Measurements from ENCODE around the gene UBE2C.
"Not testable (repeated sequence)": the region's sequence is repeated elsewhere in the genome, so short reads cannot be mapped to it uniquely, and the experiment has no call there.

Gene UBE2C

DNA sequence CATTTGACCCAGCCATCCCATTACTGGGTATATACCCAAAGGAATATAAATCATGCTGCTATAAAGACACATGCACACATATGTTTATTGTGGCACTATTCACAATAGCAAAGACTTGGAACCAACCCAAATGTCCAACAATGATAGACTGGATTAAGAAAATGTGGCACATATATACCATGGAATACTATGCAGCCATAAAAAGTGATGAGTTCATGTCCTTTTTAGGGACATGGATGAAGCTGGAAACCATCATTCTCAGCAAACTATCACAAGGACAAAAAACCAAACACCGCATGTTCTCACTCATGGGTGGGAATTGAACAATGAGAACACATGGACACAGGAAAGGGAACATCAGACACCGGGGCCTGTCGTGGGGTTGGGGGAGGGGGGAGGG is 14.5 kb upstream of the UBE2C start:
- not testable (repeated sequence) for DNase-seq

DNA sequence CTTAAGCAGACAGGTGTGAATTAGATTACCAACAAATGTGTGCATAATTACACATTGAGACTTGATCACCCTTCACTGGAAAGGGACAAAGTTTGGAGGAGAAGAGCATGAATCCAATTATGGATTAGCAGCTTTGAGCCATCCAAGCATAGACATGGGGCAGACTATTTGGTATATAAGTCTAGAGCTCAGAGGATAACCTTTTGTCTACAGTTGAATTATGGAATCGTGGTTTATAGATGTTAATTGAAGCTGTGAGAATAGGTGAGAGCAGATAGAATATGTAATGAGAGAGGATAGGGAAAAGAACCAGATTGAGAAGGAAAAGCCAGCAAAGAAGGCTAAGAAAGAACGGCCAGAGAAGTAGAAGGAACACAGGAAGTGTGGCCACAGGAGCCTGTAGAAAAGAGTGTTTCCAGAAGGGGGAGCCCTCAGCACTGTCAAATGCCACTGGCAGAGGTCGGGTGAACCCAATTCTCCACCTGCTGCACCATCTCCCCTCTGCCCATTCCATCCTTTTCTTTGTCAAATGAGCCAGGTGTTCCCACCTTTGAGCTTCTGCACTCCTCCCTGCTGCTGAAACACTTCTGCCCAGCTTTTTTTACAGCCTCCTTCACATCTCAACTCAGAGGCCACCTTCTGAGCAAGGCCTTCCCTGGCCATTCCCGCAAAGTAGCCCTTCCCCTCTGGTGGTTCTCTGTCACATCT is 13.4 kb upstream of the UBE2C start:
- peak in 4 of 14 donors; percentile 4 to 34 (median 8) for DNase-seq

DNA sequence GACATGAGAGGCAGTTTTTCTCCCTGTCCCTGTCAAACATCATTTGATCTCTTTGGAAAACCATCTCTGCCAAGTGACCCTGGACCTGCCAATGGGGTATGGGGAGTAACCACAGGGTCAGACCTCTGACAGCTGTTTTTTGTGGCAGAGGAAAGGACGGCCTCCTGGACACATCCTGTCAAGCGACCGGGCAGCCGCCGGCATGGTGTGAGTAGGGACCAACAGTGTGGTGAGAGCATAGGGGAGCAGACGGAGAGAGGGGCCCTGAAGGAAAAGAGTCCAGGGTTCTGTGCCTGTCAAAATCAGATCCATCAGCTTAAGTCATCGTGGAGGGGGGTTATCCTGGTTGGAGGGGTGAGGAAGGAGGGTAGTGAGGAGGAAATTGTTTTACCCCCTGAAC is 10.6 kb upstream of the UBE2C start:
- no peak for DNase-seq

DNA sequence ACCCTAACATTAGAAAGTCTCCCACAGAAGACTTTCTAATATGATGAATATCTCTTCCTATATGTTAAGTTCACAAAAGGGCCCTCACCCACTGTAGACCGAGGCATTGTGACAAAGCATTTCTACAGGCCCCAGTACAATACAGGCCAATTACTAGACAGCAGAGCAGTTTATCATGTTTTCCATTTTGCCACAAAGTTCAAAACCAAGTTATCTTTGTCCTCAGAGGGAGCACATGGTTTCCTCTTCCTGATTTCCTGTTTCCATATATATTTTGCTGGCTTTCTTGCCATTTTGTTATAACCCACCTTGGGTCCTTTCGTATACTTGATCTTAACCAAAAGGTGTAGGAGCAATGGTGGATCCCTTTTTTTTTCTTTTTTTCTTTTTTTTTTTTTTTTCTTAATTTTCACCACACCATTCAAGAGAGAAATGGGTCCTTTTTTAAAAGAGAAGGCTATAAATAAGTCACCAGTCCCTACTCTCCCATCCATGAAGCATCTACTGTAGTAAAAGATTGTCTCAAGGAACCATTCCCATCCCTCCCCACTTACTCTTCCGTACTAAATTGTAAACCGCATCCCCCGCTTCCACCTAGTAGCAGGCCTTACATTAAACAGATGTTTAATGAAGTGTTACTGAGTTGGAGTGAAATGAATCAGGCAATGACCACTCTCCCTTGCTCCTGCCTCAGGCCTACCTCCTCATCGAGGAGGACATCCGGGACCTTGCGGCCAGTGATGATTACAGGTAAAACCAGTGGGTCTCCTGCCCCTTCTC is 2.1 kb upstream of the UBE2C start:
- no peak for DNase-seq

DNA sequence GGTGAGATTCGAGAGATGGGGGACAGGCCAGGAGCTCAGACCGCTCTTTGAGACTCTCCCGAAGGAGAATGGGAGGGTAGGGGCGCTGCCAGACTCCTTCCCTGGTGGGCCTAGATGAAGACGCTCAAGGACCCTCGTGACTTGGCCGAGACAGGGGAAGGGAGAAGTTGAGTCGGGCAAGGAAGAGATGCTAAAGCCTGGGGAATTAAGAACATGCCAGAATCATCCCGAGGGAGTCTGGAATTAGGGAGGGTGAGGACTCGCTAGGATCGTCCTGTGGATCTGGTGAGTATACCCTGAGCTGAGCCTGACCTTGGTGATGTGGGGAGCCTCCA is 529 bp downstream of the UBE2C start:
- DNase-seq, result no peak

DNA sequence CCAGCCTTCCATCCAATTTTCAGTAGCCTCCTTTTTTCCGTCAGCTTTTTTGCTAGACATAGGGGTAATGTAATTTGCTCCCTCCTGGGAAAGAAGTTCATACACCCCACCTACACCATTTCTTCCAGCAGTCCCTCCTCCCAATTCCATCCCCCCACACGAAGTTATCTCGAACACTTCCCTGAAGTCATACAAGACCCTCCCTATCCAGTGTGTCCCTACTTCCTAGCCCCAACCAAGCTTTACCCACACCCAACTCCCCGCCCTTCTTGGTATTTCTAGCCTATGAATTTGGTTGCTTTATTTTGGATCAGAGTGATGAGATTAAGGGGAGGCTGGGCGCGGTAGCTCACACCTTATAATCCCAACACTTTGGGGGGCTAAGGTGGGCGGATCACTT is 1.0 kb downstream of the UBE2C start:
- DNase-seq, result no peak

DNA sequence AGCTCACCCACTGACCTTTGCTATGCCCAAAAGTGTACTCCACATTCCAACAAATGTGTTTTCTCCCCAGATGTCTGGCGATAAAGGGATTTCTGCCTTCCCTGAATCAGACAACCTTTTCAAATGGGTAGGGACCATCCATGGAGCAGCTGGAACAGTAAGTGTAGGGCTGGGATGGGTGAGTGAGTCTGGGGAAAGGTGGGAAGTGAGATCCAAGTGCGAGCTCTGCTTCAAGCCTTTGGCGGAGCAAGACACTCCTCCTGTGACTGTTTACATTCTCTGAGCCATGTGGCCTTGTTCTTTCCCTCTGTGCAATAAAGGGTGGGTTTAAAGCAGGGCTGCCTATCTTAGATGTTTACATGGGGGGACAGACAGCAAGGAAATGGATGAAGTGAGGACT is 1.9 kb downstream of the UBE2C start:
- DNase-seq, result no peak

DNA sequence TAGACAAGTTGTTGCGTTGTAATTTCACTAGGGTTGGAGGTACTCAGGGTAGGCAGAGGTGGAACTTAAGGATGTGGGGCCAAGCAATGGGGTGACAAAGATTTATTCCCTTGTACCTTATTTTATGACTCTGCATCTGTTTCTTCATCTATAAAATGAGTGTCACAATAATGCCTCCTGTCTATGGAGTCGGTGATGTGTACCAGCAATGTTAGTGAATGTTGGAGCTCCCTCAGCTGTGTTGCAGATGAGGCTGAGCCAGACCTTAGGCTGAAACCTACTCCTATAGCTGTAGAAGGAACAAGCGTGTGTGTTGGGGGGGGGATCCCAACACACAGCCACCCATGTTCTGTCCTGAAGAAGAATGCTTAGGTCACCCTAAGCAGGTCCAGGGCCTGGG is 4.5 kb downstream of the UBE2C start:
- no peak for DNase-seq

DNA sequence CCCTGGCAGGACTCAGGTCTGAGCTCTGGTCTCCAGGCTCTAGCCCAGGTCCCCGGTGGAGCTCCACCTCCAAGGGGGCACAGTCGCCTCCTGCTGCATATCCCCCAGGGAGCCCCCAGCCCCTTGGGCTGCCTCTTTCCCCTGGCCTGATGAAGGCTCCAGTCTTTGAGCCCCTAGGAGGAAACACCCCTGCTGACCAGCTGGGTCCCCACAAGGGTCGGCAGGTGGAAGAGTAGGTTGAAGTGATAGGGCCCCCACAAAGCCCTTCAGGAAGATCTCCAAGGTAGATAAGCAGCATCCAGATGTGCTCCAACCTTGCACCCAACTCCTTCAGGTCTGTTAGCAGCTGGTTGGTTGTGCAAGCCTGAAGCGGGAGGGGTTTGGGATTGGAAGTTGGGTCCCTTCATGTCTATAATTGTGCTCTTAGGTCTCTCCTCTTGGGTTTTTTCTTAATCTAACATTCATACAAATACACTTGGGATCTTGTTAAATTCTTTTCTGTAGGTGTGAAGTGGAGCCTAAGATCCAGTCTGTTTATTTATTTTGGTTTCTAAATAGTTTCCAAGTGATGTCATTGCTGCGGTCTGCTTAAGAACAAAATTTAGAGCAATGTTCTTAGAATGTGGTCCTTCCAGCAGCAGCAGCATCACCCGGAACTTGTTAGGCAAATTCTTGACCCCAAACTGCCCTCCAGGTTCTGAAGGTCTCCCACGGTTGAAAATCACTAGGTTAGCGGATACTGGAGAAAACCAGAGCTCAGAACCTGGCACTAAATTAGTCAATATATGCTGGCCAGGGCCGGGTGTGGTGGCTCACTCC is 5.1 kb downstream of the UBE2C start:
- no peak for DNase-seq

DNA sequence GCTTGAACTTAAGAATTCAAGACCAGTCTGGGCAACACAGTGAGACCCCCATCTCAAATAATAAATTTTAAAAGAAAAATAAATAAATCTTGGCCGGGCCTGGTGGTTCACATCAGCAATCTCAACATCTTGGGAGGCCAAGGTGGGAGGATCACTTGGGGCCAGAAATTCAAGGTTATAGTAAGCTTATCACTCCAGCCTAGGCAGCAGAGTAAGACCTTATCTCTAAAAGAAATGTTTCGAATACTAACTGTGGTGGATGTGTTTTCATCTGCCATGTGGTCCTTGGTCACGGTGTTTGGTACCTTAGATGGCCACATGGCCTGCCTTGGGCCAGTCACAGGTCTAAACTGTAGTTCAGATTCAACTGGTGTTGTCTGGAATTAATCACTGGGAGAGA is 5.8 kb downstream of the UBE2C start:
- DNase-seq, result no peak

DNA sequence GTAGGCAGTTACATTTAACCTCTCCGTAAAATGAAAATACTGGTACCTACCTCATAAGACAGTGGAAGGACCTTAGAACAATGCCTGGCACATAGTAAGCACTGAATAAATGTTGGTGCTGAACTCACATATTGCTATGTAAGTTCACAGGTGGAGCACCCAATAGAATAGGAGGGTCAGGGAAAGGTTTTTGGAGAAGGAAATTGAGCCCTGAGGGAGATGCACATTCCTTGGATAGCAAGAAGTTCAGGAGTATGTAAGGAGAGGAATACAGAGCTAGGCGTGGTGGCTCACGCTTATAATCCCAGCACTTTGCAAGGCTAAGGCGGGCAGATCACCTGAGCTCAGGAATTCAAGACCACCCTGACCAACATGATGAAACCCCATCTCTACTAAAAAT is 7.0 kb downstream of the UBE2C start:
- DNase-seq, result no peak

DNA sequence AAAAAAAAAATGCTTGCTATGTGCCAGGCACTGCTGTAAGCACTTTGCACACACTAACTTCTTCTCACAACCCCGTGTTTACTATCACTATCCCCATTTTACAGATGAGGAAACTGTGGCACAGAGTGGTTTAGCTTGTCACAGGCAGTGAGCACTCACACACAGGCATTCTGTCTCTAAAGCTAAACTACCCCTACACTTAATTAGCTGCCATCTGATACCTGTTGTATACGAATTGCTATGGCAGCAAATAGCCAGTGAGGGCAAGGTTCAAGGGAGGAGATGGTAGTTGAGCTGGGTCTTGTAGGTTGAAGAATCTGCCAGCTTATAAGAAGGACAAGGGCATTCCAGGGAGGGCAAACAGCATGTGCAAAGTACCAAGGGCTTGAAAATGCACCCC is 9.5 kb downstream of the UBE2C start:
- no peak for DNase-seq

DNA sequence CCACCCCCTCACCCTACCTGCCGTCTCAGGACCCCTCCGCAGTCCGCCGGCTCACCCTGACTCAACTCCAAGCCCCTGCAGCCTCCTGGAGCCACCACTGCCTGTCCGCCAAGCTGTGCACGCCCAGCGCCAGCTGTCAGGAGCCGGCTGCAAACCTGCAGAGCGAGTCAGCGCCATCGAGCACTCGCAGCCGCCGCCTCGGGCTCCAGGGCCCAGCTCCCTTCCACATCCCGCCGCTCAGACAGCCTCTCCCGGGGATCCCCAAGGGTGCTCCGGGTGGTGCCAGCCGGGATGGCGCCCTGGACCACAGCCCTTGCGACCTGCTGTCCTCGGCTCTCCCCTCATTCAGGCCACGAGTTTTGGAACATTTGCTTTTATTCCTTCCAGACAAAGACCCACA is 10.4 kb downstream of the UBE2C start:
- DNase-seq, result peak in 1 of 14 donors; percentile 29

DNA sequence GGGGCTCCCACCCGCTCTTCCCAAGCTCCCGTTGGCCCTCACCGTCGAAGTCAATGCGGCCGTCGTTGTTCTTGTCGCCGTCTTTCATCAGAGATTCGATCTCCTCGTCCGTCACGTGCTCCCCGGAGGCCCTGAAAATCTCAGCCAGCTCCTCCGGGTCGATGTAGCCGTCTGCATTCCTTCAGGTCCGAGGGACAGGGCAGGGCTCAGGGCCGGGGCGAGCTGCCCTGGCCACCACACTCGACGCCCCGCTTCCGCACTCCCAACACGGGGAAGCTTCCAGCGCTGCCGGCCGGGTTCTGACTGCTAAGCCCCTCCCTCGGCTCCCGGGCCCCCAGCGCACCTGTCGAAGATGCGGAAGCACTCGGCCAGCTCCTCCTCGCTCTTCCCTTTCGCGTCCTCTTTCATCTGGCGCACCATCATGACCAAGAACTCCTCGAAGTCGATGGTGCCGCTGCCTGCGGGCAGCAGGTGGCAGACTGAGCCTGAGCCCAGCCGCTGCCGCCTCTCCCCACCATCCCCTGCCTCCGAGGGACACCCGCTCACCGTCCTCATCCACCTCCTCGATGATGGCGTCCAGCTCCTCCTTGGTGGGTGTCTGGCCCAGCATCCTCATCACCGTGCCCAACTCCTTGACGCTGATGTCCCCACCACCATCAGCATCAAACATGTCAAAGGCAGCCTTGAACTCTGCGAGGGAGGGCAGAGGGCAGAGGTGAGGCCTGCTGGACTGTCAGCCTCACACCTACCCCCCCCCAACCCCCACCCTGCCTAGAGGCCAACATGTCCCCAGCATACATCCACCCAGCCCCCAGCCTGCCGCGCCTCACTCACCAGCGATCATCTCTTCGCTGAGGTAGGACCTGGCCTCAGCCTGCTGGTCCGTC is 11.7 kb downstream of the UBE2C start:
- DNase-seq, result peak in 1 of 14 donors; percentile 12

DNA sequence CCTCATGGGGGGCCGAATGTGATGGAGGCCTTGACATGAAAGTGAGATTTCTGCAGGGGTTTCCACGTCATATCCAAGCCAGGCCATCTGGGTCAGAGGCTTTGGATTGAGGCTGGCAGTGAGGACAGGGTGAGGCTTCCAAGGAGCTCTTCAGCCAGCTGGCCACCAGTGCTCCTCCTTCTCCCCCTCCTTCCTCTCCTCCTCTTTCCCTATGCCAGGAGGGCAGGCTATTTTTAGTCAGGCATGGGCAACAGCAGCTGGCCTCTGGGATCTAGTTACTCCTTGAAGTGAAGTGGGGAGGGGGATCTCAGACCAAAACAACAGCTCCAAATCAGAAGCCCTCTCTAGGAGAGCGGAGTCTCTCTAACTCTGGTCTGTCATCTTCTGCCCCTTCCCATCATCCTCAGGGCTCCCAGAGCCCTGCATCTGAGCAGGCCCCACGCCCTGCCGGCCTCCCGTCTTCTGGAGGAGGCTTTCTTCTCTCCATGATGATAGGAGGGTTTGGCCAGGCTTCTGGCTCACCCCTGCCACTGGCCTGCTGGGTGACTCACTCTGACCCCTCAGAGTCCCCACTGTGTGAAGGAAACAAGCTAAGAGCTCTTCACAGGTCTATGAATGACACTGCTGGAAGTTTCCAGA is 14.1 kb downstream of the UBE2C start:
- peak in 2 of 14 donors; percentile 10 to 85 for DNase-seq

DNA sequence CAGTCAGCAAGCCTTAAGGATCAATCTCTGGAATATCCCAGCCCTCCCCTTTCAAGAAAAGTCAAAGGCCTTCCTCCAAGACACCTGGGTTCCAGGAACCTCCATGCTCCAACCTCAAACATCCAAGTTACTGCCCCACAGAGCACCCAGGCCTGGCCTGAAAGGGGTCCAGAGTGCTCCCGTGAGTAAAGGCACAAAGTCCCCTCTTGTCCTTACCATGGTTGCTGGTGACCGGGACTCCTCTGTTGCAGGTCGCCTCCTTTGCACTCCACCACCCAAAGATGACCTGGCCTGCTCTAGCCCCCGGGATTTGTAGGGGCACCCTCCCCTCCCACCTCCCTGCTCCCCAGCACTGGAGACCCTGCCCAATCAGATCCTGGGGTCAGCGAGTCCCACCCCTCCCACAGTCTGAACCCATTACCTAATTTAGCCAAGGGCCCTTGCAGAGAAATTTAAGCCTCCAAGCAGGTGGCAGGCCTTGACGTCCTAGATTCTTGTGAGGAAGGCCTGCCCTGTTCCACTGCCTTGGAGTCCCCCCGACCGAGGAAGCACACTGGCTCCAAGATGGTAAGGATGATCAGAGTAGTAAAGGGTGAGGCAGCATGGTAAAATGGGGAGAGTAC is 14.7 kb downstream of the UBE2C start, which contains the start of gene TNNC2:
TNNC2 (minus strand) TSS at position 283 of the 623 bp plus-strand sequence; CDS start at position 219, 64 bp downstream.
- no peak for DNase-seq

DNA sequence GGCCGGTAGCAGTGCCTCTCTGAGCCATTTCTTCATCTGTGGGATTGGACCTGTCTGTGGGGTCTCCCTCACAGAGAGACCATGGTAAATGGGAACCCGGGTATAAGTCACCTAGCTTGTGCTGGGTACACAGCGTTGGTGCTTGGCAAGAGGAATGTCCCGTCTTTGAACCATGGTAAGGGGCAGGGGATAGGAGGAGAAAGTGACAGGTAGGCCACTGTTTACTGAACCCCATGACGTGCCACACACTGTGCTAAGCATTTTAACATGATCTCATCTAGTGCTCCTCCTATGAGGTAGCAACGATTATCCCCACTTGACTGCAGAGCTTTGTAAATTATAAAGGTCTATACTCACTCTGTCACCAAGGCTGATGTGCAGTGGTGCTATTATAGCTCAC is 15.3 kb downstream of the UBE2C start:
- no peak for DNase-seq

DNA sequence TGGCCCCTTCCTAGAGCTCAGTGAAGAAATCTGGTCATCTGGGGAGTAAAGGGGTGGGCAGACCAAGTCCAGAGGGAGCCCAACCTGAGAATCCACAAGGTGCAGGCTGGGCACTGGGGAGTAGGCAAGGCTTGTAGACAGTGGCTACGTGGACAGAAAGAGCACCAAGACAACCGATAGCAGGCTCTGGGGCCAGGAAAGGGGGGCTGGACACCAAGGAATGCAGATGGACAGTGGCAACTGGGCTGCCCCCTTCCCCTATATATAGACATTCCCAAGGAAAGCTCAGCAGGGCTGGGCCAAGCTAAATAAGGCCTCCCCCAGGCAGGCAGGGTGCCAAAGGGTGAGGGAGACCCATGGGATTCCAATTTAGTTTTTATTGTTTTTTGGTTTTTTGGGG is 16.1 kb downstream of the UBE2C start:
- DNase-seq, result no peak

DNA sequence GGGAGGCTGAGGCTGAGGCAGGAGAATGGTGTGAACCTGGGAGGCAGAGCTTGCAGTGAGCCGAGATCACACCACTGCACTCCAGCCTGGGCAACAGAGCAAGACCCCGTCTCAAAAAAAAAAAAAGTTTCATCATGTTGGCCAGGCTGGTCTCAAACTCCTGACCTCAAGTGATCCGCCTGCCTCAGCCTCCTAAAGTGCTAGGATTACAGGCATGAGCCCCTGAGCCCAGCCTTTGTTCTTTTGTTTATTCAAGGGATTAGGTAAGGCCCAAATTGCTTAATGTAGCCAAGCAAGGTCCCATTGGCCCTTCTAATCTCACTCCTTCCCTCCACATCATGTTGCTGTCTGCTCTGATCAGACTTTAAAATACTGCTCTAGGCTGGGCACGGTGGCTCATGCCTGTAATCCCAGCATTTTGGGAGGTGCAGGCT is 17.2 kb downstream of the UBE2C start:
- not testable (repeated sequence) for DNase-seq

DNA sequence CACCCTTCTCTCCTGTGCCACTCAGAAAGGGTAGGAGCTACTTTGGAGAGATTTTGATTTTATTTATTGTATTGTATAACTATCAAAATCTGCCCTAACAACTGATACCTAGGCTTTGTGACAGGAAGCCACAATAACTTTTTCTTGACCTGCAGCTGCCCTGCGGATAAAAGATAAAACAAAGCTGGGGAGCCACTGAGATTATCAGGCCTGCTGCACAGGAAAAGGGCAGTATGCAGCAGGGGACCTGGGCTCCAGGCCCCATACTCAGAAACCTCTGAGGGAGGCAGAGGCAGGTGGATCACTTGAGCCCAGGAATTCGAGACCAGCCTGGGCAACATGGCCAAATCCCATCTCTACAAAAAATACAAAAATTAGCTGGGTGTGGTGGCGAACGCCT is 20.2 kb downstream of the UBE2C start:
- no peak for DNase-seq
